Mucosa of gallbladder (tissue), 1 donor: ENCODE measurements around the gene NMNAT3. TPM values are rescaled to one million over a fixed set of nuclear protein-coding genes. Genes with fewer than 3 reads are reported as not detected.
A peak's percentile ranks its signal among the peaks of the same experiment; 100 is the strongest.

Experiments used
- DNase-seq: peaks from one replicate; pipeline ENCODE4 v3.0.0-alpha.2; 2020; ENCODE audit warnings: low spot score
- total RNA-seq: library from RNA; stranded (reverse); gene quantifications from one replicate; pipeline ENCODE4 v1.2.1, GENCODE V29; 2021
- donor health status: DM: no; HTN: no; CAD: no.

The NMNAT3 gene
- total RNA-seq, 1 donor from 2014 or later = 5.9 TPM

DNA sequence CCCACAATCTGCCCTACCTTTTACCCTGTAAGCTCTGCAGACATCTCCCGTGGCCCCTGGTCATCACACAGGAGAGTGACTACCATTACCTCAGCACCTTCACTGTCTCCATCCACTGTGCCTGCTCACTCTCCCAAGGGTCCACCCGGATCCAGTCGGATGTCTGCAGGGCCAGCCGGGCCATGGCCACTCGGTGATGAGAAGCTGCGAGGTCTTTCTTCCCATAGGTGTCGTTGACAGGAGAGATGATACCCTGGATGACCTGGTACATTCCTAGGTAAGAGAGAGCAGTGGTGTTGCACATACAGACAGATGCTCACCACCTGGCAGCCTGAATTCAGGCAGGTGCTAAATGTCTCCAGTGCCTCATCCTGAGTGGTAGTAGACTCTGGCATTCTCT is 99.0 kb downstream of the NMNAT3 start:
- no peak for DNase-seq

DNA sequence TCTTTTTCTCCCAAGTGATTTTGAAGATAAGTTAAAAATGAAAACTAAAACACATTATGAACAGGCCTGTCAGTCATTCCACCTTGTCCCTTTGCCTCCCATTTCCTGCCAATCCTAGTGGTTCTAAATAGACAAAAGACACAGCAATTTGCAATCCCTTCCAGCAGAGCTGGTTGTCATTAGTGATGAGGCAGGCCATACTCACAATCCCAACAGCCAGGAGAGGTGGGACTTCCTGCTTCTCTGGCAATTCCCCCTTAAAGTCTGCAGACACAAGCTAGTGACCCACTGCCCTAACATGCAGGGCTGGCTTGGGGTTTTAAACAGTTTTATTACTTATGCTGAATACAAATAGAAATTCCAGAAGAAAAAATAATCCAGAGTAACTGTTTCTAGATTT is 99.9 kb downstream of the NMNAT3 start:
- DNase-seq = no peak

DNA sequence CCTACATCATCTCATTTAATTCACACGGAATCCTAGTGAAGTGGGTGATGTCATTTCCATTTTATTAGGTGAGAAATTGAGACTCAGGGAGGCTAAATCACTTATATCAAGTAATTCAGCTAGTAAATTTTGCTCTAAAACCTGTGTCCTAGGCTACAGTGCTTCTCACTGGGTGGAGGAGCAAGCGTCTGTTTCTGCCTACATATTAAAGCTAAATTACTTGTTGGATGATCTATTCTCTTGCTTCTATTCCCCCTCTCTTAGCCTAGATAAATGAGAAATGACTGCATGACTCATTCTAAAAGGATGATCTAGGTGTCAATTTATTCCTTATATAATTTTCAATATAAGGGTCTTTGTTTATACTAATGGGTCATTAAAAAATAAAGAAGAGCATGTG is 100.4 kb downstream of the NMNAT3 start:
- DNase-seq = no peak

DNA sequence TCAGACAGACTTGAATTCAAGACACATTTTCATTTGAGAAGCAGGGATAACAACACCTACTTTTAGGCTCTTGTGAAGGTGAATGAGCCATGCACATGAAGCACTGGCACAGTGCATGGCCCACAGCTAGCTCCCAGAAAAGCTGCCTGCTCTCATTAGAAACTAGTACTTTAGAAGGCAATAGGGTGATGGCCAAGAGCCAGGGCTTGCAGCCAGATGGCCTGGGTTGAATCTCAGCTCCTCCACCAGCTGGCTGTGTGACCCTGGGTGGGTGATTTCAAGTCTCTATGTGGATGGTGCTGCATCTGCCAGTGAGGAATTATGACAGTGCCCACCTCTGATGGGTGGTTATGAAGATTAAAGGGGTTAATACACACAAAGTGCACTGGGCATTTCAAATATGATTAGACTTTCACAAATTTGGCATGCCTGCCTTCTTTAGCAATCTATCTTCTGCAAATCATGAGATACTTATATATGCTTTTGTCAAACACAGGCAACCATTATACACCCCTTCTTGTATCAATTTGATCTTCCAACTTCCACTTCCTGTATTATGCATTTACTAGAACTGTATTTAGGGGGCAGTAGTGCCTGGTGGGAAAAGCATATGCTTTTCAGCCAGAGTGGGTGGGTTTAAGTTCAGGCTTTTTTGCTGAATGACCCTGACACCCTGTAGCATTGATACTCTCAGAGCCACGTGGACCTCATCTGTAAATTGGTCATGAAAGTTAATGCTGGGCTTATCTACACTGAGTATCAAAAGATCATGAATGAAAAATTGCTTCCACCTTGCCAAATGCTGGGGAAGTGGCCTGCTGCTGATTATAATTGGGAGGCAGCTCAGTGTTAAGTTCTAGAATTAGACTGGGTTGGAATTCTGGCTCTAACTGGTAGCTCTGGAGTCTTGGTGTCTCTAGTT is 103.5 kb downstream of the NMNAT3 start:
- DNase-seq = no peak

DNA sequence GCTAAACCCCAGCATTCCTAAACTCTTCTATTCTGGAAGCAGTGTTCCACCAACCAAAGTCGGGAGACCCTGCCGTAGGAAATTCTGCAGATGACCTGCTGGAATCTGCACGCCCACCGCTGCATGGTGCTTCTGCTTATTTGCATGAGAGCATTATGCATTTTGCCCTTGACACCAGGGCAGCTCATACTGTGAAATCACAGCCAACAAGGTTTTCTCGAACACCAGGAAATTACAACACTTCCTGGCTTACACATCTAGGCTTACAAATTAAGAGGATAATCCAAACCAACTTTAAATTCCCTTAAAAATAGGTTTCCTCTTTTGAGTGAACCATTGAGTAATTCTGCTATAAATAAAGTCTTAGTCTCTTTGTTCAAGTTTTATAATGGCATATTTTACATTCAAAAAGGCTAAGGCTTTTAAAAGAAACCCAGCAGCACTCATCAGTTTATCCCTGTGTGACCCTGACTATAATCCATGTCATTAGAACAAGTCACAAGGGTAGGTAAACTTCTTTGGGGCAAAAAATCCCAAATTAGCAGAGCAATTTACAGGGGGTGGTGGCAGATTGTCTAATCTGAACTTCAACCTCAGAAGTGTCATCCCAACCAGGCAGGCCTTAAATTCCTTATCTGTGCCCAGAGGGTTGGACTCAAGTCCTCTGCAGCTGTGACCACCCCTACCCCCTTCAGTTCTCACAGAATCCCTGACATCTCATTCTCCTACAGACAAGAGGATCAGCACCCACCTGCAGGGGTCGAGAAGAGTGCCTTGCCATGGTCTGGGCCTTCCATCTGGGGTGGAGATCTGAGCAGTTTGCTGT is 104.7 kb downstream of the NMNAT3 start:
- DNase-seq = no peak

DNA sequence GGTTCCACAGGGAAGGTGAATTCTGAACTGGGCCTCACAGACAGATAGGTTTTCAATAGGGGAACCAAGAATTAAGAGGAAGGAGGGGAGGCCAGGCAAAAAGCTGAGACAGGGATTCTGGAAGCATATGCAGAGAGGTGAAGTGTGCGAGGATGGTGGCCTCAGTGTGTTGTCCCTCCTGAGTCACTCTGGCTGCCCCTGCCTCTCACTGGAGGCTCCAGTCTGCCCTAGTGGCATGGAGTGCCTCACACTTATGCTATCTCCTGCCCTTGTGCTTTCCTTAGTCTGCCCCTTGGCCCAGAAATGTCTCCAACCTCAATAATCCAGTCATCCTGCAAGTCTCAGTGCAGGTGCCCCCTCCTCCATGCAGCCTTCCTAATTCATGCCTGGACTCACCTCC is 106.1 kb downstream of the NMNAT3 start:
- no peak for DNase-seq

DNA sequence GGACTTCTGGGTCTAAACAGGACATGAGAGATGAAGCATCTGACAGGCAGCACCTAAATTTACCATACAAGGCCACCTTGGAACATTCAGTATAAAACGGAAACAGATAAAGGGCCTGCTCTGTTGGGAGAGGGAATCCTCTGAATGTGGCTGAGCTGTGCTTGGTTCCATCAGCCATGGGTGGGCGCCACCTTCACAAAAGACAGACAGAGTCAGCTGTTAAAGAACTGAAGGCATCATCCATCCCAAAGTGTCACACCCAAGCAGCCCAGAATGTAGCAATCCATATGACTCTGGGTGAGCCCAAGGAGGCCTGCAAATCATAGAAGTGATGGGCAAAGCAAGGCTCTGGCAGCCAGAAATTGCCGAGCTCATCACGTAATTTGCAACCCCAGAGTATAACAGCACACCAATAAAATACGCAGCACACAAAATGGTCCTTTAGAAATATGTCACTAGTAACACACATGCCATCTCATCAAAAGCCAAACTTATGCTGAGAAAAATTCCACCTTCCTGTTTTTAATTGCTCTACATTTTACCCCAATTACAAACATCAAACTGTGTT is 113.4 kb downstream of the NMNAT3 start:
- DNase-seq = no peak

DNA sequence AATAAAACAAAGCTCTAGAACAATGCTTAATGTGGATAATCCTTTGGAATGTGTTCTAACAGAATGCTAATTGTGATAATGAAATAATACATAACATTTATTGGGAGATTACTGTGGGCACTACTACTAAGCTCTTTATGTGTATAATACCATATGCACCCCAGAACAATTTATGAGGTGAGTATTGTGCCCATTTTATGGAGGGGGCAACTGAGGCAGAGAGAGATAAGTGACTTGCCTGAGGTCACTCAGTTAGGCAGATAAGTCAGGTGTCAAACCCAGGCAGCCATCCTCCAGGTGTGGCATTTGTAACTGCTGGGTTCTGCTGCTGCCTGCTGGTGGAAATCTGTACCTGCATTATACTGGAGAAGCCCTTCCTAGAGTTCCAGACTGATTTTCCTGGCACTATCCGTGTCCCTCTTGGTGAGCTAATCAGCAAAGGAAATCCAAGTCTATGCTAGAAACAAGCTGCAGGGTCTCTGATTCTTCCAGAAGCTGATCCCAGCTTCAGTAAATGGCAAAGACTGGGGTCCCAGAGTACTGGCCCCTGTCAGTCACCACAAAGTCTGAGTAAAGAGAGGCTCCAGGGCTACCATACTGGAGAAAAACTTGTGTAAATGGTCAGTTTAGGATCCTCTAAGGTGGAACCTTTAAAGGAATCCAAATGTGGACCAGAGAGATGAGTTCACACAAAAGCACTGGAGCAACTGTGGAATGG is 115.7 kb downstream of the NMNAT3 start:
- peak; percentile 38 for DNase-seq

DNA sequence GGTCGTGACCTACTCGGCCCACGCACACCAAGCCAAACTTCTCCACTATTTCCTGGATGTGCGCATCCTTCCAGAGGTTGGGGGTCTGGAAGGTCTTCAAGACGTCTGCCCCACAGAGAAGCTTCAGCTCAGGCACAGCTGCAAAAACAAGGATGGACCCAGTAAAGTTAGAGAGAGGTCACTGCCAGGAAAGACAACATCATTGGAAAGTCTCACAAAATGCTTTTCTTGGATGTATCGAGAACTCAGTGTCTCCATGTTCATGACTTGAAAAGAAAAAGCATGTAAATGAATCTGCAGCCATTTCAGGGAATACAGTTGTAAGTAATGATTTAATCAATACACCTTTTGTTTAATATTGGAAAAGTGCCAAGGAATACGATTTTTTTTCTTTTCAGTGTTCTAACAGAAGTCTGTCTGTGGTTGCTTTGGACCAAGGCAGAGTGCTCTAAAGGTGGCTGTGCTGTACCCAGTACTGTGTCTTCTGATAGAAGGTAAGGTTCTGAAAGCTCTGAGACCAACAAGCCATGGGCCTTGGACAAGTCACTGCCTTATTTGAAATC is 116.4 kb downstream of the NMNAT3 start:
- no peak for DNase-seq

DNA sequence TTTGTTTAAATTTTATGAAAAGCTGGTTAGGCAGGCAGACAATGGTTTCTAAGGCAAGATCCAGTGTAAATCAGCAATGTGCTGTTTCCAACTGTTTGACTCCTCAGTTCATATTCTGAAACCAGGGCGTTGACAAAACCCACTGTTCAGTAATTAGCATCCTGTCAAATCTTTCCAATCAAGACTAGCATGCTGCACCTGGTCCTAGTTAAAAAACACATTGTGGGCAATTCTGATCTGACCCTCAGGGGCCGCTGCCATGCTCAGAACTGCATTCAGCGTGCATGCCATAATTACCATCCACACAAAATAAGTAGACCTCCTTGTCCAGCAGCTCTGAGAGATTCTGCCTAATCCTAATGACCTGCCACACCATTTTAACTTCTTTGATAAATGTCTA is 117.4 kb downstream of the NMNAT3 start:
- DNase-seq = no peak

DNA sequence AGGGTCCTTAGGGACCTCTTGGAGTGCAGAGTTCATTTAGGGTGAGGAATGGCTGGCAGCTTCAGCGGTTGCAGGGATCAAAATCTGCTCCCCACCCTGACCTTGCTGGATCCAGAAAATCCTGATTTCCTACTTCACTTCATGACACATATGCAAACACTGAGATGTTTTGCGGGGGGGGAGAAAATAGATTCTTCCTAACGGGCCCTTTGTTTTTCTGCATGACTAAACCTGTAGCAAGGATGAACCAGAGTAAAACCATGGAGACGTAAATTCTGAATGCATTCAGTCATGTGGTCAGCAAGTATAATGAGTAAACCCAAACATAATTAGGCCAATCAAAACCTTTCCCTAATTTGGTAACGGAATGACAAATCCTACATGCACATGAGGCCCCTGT is 118.2 kb downstream of the NMNAT3 start:
- DNase-seq = no peak

DNA sequence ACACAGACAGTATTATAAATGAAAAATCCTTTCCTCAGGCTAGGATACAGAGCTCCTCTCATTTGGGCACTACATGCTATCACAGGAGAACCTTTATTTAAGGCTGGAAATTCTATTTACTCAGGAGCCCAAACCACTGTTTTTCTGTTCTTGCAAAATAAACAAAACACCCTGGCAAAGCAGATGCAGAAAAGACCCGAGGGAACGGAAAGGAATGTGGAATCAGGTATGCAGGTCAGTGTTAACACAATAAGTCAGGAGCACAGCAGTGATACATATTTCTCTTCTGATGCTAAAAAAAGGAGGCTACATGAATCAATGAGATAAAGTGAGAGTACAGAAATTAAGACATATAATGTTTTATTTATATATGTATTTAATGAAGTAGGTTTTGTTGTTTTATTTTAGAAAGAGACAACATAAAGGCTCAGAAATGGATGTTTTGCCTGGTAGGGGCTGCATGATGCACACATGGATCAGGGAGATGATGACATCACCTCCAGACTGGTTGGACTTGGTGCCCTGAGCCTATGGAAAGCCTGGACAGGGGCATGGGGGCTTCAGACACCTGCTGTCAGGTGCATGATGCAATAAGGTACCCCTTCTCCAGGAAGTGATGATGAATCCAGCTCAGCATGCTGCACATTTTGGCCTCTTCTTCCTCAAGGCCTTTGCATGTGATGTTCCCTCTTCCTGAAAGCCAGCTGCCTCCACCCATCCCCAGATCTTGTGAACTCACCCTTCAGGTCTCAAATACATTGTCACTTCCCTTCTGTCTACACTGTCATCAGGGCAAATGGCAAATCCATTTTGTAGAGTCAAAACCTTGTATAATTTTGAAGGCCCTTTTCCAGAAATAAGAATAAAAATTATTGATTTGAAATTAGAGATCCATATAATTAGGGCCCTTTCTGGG is 119.2 kb downstream of the NMNAT3 start:
- no peak for DNase-seq

DNA sequence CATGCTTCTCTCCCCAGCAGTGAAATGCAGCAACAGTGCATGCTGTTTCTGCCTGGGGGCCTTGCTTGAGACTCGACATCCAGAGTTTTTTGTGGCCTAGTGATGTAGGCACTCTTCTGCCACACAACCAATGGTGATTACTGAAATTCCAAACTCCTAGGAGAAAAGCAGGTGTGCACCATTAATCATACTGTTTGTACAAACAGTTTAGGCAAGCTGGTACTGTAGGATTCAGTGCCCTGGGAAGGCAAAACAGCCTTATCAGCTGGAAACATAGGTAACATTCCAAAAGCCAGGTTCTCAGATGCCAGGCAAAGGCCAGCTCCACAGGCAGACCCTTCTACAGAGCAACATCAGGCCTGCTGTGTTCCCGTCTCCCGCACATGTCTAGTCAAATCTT is 120.7 kb downstream of the NMNAT3 start:
- no peak for DNase-seq

DNA sequence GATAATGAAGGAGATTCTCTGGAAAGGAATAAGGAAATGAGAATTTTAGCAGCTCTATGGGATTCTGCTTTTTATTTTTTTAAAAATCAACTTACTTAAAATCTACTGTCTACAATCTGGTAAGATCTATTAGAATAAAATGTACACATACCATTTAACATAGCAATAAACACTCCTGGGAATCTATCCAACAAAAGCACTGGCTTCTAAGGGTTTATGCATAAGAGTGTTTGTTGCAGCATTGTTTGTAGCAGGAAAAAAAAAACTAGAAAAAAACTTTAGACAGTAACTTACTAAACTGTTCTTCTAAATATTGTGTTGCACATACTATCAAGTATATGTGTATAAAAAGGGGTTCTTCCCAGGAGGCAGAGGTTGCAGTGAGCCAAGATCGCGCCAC is 122.5 kb downstream of the NMNAT3 start:
- no peak for DNase-seq

DNA sequence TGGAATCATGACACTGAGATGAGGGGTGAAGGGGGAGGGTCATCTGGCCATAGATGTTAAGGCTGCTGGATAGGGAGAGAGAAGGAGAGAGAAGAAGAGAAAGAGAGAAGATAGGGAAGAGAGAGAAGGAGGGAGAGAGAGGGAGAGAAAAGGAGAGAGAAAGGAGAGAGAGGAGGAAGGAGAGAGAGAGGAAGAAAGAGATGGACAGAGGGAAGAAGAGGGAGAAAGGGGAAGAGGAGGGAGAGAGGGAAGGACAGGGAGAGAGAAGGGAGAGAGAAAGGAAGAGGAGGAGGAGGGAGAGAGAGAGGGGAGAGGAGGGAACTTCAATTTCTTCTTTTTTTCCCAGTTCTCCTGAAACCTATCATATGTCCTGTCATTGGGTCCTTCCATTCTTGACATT is 123.1 kb downstream of the NMNAT3 start:
- no peak for DNase-seq

DNA sequence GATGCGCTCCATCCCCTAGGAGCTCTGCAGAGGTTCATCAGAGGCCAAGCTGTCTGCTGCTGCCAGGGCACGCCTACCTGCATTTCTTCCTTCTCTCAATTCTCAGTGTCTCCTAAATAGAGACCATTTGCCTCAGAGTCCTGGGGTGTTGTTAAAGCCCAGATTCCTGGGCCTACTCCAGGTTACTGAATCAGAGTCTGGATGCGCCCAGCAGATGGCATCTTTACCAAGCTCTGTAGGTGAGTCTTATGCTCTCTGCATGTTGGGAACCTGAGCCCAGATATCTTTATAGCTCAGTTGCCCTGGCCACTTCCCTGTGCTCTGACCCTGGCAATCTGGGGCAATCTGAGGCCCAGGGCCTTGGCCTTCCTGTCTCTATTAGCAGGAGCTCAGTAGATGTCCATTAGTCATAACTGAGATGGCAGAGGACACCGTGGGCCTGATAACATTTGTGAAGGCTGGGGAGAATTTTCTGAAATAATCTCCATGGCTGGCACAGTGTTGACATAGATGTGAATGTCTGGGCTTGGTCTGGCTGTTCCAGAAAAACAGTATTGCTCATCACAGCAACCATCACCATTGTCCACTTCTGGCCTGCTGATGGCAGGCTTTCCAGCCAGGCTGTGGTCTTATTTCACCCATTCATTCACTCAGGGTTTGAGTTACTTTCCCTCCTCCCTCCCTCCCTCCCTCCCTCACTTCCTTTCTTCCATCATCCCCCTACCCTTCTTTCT is 125.0 kb downstream of the NMNAT3 start:
- no peak for DNase-seq

DNA sequence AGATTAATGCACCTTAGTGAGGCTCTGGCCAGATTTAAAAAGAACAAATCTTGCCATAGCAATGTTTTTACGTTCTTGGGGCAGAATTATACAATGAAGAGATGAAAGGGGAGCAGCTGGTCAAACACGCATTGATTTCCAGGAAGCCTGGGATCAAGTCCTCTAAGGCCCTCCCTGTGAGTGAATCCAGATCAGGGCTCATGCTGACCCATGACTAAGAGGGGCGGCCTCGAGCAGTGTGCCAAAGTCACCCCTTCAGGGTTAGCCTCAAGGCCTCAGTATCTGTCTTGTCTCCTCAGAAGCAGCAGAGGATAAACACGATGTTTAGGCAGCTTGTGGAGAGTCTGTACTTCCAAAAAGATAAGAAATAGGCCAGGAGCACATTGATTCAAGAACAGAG is 129.0 kb downstream of the NMNAT3 start:
- DNase-seq = peak; percentile 72

DNA sequence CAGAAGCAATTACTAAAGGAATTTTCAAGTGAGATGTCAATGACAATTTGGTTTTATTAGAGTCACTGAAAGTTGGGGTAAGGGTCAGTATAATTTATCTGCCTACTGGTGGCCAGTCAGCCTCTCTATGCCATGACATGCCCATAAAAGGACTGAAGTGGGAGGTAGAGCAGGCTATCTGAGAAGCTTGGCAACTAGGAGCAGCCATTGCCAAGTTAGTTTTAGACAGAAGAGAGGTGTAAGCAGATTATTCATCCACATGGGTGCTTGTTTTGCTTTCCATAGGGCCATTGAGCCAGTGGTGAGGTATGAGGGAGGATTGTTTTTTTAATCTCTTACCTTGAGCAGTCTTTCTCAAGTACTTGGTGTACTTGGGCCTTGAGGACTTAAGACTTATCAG is 130.1 kb downstream of the NMNAT3 start:
- no peak for DNase-seq

DNA sequence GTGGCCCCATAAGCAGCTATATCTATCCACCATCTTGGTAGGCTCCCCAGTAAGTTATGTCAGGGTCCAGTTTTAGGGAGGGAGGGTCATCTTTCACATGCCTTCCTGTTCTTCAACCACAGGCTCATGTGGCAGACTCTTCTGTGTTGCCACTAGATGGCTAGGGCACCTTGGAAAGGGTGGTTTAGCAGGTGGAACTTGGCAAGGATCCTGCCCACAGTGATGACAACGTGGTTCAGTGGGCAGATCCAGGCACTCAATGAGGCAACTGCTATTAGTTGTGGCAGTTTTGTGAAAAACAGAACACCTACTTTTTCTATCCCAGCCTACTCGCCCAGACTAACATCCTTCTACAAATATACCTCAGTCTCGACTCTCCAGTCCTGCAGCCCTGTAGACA is 131.0 kb downstream of the NMNAT3 start:
- no peak for DNase-seq
